GM18951 (cell line): Measurements from ENCODE around the gene BCAR1.

Experiments used
- POLR2A ChIP-seq: IDR thresholded peaks from 4 replicates; pipeline ENCODE4 v1.6.1; 2011; ENCODE audit warnings: mild to moderate bottlenecking; ENCODE audit not compliant: insufficient read length, insufficient read depth; ENCODE audit errors: extremely low read depth
- in situ Hi-C: fragments of 300-500 bp; cut with MboI; formaldehyde crosslinking; loops from one replicate; pipeline ENCODE4 v1.12.0; 2022; ENCODE audit warnings: low sequenced_read_pairs, mixed read lengths, inconsistent platforms; ENCODE audit not compliant: unreplicated experiment

The BCAR1 gene

DNA sequence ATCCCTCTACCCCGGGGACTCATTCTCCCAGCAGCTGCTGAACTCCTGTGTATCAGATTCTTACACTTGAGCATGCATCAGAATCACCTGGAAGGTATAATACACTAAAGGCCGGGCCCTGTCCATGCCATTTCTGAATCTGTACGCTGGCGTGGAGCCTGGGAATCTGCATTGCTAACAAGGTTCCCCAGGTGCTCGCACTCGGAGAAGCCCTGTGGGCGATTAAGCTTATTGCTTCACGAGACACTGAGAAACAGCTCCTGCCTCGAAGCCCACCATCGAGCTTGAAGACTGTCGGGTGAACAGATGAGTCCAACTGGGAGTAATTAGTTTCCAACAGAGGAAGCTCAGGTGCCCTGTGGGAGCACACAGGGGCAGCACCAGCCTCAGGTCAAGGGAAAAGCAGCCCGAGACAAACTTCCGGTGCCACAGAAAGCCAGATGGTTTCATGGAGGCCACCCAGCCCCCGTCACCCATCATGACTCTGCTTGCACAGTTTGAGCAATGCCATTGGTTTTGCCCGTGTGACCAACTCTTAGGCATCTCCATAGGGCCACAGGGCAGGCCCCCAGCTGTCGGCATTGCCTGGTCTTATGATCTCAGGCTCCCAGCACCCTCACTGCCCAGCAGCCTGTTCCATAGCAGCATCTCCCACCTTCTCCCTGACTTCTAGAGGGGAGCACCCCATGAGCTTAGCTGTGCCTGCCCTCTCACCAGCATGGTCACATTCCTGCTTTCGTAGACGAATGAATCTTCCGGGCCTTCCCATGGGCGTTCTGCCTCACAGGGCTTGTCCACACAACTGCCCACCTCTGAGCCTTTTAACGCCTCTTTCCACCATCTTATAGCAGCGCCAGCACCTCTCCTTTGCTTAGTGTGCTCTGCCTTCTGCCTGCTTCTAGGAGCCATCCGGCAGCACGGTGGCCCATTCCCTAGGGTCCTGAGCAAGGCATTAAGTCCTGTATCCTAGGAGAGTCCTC, 55.3 kb downstream of the BCAR1 start:
- no peak for TF ChIP-seq POLR2A

DNA sequence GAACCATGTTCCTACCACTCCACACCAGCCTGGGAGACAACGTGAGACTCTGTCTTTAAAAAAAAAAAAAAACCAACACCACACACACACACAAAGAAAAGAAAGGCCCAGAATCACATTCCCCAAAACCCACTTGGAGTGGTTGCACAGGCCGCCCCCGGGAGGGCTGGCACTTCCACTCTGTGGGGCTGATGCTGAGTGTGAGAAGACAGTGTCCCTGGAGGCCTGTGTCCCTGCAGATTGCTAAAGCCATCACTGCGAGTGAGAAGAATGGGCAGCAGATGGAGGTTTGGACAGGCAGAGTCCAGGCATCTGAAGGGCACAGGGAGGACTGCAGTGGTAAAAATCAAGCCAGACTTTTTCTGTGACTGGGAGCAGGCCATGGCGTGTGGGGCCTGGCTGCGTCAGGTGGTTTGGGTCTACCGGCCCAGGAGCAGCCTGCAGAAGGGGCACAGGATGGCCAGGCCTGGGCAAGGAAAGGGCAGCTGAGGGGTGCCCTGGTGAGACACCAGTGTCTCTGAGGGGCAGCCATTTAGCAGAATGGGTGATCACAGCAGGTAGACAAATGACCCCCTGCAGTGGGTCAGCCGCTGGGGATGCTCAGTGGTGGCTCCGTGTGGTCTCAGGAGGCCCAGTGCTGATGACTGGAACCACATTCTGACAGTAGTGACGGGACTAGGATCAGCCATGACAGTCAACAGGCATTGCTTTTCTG, 57.5 kb downstream of the BCAR1 start:
- no peak for TF ChIP-seq POLR2A
- in situ Hi-C loops: loop anchor here (25.0 kb wide), 1 partner anchor 568 kb away; no protein-coding TSS in a partner anchor

More for the DNA sequence above, 55.3 kb downstream of the BCAR1 start:
- in situ Hi-C loops: loop anchor here (25.0 kb wide), 1 partner anchor 566 kb away; no protein-coding TSS in a partner anchor

DNA sequence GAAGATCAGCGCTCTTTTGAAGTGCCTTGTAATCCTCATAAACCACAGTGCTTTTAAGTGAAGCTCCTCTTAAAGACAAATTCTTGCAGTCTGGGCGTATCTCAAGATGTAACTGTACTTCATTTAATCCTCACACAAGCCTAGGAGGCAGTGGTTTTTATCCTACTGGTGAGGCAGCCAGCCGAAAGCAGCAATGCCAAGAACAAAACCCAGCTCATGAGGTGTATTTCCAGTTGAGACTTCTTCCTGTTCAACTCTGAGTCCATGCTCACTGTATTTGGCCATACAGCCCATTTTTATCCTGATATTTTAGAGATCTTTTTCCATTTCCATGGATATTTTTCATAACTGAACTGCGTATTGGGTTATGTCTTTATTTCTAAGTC, 58.2 kb downstream of the BCAR1 start:
- TF ChIP-seq POLR2A: no peak
- in situ Hi-C loops: loop anchor here (25.0 kb wide), 1 partner anchor 569 kb away; no protein-coding TSS in a partner anchor

DNA sequence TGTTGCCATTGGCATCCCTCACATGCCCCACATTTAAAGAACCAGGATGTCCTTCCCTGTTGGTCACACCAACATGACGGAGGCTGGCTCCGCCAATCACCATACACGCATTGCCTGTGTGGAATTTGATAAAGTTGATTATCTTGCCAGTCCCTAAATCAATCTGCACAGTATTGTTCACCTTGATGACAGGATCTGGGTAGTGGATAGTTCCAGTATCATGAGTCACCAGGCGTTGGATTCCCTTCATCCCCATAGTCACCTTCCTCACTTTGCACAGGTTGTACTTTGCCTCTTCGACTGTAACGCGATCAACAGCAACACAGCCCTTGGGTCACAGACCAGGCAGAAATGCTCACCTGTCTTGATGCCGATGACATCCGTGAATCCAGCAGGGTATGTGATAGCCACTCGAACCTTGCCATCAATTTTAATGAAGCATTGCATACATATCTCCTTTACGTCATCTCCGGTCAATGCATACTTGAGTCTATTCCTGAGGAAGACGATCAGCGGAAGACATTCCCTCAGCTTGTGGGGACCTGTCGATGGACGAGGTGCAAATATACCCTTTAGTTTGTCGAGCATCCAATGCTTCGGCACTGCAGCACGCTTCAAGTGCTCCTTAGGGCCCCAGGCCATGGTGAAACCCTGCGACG, 58.7 kb downstream of the BCAR1 start:
- in situ Hi-C loops: loop anchor here (25.0 kb wide), 1 partner anchor 570 kb away; no protein-coding TSS in a partner anchor
- no peak for TF ChIP-seq POLR2A

DNA sequence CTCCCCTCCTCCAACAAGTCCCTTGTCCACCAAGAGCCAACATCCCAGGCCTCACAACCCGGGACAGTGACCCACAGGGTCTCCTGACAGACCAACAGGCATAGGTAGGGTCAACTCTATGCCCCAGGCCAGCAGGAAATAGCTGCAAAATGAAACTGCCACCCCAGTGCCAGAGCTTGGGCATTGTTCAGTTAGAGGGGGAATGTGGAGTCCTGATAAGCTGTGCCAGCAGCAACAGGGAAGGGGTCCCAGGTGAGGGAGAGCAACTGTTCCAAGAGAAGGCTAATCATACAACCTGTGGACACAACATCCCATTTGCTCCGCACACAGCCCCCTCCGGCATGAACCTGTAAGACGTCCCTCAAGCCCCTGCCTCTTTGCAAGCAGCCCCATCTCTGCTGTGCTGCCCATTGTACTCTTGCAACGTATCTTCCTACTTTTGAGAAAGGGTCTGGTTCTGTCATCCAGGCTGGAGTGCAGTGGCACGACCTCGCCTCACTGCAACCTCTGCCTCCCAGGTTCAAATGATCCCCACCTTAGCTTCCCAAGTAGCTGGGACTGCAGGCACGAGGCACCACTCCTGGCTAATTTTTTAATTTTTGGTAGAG, 61.7 kb downstream of the BCAR1 start:
- no peak for TF ChIP-seq POLR2A
- in situ Hi-C loops: loop anchor here (25.0 kb wide), 1 partner anchor 573 kb away; no protein-coding TSS in a partner anchor

DNA sequence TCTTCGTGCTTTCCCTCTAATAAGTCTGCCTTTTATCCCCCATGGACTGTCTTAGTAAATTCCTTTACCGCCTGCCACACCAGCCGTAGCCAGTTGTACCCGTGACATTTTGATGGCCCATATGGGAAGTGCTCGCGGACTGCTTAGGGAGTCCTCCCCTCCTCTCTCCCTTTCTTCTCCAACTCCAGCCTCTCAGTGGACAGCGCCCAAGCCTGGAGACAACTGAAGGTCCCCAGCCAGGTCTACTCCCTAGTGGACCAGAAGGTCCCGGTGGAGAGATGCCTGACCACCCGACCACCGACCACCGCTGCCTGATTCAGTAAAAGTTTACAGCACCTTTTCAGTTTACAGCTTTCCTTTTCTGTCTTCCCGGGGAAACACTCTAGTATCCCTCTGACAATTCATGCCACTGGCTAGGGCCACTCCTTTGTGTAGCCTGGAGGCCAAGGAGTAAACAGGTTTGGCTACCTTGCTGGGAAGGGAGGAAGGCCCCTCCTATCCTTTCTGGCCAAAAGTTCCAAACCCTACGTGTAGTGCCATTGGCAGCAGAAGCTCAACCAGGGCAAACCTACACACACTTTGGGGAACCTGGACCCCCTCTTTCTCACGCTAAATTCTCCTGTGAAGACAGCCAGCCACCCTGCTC, 62.5 kb downstream of the BCAR1 start:
- no peak for TF ChIP-seq POLR2A
- in situ Hi-C loops: loop anchor here (25.0 kb wide), 1 partner anchor 573 kb away; no protein-coding TSS in a partner anchor

DNA sequence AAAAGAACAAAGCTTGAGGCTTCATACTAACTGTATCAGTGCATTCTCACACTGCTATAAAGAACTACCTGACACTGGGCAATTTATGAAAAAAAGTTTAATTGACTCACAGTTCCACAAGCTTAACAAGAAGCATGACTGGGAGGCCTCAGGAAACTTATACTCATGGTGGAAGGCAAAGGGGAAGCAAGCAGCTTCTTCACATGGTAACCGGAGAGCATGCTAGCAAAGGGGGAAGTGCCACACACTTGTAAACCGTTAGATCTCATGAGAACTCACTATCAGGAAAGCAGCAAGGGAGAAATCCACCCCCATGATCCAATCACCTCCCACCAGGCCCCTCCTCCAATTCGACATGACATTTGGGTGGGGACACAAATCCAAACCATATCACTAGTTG, 69.8 kb downstream of the BCAR1 start:
- in situ Hi-C loops: loop anchor here (25.0 kb wide), 1 partner anchor 581 kb away; no protein-coding TSS in a partner anchor
- no peak for TF ChIP-seq POLR2A

DNA sequence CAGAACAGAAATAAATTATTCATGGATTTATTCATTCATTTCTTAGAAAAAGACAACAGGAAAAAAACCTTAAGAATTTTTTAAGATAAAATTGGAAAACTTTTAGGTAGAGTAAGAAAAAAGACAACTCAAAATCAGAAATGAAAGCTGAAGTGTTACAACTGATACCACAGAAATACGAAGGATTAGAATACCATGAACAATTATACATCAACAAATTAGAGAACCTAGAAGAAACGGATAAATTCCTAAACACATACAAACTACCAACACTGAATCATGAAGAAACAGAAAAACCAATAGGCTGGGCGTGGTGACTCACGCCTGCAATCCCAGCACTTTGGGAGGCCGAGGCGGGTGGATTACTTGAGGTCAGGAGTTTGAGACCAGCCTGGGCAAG, 72.2 kb downstream of the BCAR1 start:
- in situ Hi-C loops: loop anchor here (25.0 kb wide), 1 partner anchor 583 kb away; no protein-coding TSS in a partner anchor
- TF ChIP-seq POLR2A: no peak
